Measurements from ENCODE around the gene SOD2.

The SOD2 gene

DNA sequence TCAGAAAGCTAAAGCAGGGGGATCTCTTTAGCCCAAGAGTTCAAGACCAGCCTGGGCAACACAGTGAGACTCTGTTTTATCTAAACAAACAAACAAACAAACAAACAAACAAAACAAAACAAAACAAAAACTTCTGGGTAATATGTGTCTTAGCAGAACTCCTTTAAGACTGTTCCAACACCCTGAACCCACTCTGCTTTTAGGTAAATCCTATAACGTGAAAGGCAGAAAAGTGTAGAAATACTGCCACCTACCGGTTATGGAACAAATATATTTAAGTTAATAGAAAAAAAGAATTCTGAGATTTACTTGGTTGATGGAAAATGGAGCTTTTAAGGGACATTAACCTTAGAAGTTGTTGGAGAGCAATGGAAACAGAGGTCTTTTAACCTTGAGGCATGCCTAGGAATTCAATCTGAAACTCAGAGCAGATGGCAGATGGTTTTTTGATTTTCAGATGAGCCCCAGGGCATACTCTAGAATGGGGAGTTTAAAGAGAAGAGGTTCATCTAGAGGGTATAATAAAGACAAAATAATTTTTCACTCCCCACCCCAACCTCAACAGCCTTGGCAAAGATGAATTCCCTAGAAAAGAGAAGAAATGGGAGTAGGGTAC, 38.5 kb downstream of the SOD2 start:
- no peak overlapping the region for H3K27ac Mint-ChIP-seq
- H3K27me3 Mint-ChIP-seq: no peaks in the 10 kb centered on the region
- peaks cover 11% of the 10 kb centered on the region in 2 donors for H3K36me3 Mint-ChIP-seq
- no peaks in the 10 kb centered on the region for H3K4me1 Mint-ChIP-seq
- ATAC-seq (replicated peaks): peak; percentile 41 to 67
- no peak for DNase-seq
- peaks cover 4 to 6% of the 10 kb centered on the region in 2 donors for H3K9me3 Mint-ChIP-seq
- H3K4me3 Mint-ChIP-seq: no peak overlapping the region

DNA sequence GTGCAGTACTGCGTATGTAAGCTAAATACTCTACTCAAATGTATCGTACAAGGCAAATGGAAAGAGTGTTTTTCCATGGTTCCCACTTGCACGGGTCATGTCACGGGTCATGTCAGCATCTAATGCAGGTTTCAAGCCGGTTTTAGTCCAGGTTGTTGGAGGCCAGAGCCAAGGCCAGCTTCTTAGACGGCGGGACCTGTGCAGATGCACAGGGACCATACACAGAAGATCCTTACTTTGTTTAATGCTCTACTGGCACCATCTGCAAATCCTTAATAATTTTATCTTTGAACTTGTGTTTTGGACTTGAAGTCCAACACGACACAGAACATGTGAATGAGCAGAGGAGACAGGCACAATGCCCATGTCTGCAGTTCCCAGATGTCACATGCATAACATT, 42.7 kb downstream of the SOD2 start:
- no peaks in the 10 kb centered on the region for H3K9me3 Mint-ChIP-seq
- DNase-seq: no peak
- peaks cover 0 to 4% of the 10 kb centered on the region in 2 donors for H3K4me1 Mint-ChIP-seq
- no peak for ATAC-seq (replicated peaks)
- peaks cover 0 to 4% of the 10 kb centered on the region in 2 donors for H3K36me3 Mint-ChIP-seq
- H3K27ac Mint-ChIP-seq: no peak overlapping the region
- no peak overlapping the region for H3K4me3 Mint-ChIP-seq
- H3K27me3 Mint-ChIP-seq: no peaks in the 10 kb centered on the region

GRCh38 chr6:159649441-159649840, 43.6 kb downstream of the SOD2 start:
- Mint-ChIP-seq H3K4me3 (no peak overlapping the region), H3K36me3 (peaks cover 0 to 6% of the 10 kb centered on the region in 2 donors), H3K27ac (no peak overlapping the region), H3K9me3 (peaks cover 0 to 2% of the 10 kb centered on the region in 2 donors), H3K4me1 (peaks cover 0 to 8% of the 10 kb centered on the region in 2 donors), H3K27me3 (no peaks in the 10 kb centered on the region)
- DNase-seq (no peak), ATAC-seq (replicated peaks) (no peak)

DNA sequence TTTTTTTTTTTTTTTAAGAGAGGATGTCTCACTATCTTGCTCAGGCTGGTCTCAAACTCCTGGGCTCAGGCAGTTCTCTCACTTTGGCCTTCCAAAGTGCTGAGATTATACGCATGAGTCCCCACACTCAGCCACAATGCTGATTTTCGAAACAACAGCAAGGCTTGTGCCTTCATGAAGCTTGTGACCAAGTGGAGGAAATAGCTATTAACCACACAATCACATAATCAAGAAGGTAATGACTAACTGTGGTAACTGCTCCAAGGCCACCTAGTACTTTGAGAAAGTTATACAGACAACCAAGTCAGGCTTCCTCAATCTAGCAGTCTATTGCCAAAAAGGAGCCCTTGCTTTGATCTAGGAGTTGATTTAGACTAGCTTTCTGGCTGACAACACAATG, 46.3 kb downstream of the SOD2 start:
- ATAC-seq (replicated peaks): peak; percentile 41

DNA sequence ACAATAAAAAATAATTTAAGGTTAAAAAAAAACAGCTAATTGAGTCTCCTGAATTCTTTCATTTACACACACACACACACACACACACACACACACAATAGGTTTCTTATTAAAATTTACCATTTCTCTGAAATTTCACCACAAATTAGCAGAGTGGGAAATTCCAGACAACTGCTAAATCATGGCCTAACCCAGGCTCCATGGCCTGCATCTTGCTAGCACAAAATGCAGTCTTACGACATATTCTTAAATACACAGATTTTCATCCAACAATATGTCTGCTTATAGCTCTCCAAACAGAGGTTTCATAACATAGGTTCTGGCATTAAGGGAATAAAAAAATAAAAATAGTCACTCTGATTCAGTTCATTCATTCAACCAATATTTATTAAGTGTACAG, 46.9 kb downstream of the SOD2 start:
- DNase-seq (no peak), ATAC-seq (replicated peaks) (no peak)
- peaks cover 4 to 15% of the 10 kb centered on the region in 2 donors for H3K36me3 Mint-ChIP-seq
- H3K4me3 Mint-ChIP-seq: no peak overlapping the region
- H3K9me3 Mint-ChIP-seq: peaks cover 0 to 7% of the 10 kb centered on the region in 2 donors
- H3K4me1 Mint-ChIP-seq: peaks cover 0 to 8% of the 10 kb centered on the region in 2 donors
- H3K27ac Mint-ChIP-seq: no peak overlapping the region
- H3K27me3 Mint-ChIP-seq: no peaks in the 10 kb centered on the region

More for the DNA sequence above, 46.3 kb downstream of the SOD2 start:
- Mint-ChIP-seq H3K27me3 (no peaks in the 10 kb centered on the region), H3K9me3 (peaks cover 0 to 4% of the 10 kb centered on the region in 2 donors), H3K27ac (no peak overlapping the region), H3K4me1 (peaks cover 0 to 8% of the 10 kb centered on the region in 2 donors), H3K4me3 (no peak overlapping the region), H3K36me3 (peaks cover under 1 to 12% of the 10 kb centered on the region in 2 donors)
- DNase-seq: no peak

DNA sequence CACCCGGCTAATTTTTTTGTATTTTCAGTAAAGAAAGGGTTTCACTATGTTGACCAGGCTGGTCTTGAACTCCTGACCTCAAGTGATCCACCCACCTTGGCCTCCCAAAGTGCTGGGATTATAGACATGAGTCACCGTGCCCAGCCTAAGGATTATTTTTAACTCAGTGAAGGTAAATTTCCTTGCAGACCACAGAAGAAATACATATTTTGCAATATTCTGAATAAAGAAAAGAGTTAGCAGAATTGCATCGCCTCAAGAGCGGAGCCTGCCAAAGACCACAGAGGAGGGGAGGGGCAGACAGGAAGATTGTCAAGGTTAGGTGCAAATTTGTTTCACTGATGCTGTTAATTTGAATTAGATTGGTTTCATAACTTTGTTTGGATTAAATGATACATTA, 47.4 kb downstream of the SOD2 start:
- no peak for DNase-seq
- ATAC-seq (replicated peaks): no peak
- H3K4me1 Mint-ChIP-seq: peaks cover 0 to 8% of the 10 kb centered on the region in 2 donors
- no peak overlapping the region for H3K4me3 Mint-ChIP-seq
- peak overlapping the region; percentile 48 for H3K27ac Mint-ChIP-seq
- peaks cover 4 to 15% of the 10 kb centered on the region in 2 donors for H3K36me3 Mint-ChIP-seq
- H3K9me3 Mint-ChIP-seq: peaks cover 0 to 9% of the 10 kb centered on the region in 2 donors
- H3K27me3 Mint-ChIP-seq: no peaks in the 10 kb centered on the region
